GM19463 (cell line): Measurements from ENCODE around the gene PRCC.
"Not testable (repeated sequence)": the region's sequence is repeated elsewhere in the genome, so short reads cannot be mapped to it uniquely, and the experiment has no call there.

Experiments
- ATAC-seq: cut with Tn5 transposase; IDR thresholded peaks from one replicate; pipeline ENCODE4 v1.9.1; 2021; ENCODE audit warnings: mild to moderate bottlenecking, moderate library complexity; ENCODE audit not compliant: unreplicated experiment

PRCC gene

GRCh38 chr1:156744344-156744743, 23.0 kb upstream of the PRCC start:
- no peak for ATAC-seq

GRCh38 chr1:156744786-156745419, 22.4 kb upstream of the PRCC start:
- ATAC-seq: no peak

GRCh38 chr1:156745881-156746280, 21.5 kb upstream of the PRCC start:
- no peak for ATAC-seq

- ATAC-seq: no peak
Observed at GRCh38 chr1:156746406-156746727, 21.0 kb upstream of the PRCC start.

GRCh38 chr1:156746728-156747631, 20.4 kb upstream of the PRCC start:
- no peak for ATAC-seq

GRCh38 chr1:156747742-156748669, 19.3 kb upstream of the PRCC start:
- ATAC-seq: no peak

- ATAC-seq: no peak
Observed at GRCh38 chr1:156748670-156749418, 18.5 kb upstream of the PRCC start.

- no peak for ATAC-seq
Observed at GRCh38 chr1:156749419-156750118, 17.8 kb upstream of the PRCC start.

GRCh38 chr1:156750191-156750672, 17.1 kb upstream of the PRCC start:
- no peak for ATAC-seq

- ATAC-seq: peak; percentile 10
Observed at GRCh38 chr1:156750711-156751450, 16.5 kb upstream of the PRCC start.

- ATAC-seq: no peak
Observed at GRCh38 chr1:156751451-156751756, 15.9 kb upstream of the PRCC start, which contains the start of gene HDGF. Gene HDGF, minus strand, starts transcription at chr1:156751675. Its CDS starts 246 bp downstream, at chr1:156751429.

GRCh38 chr1:156751757-156752481, 15.4 kb upstream of the PRCC start:
- peak; percentile 71 for ATAC-seq

GRCh38 chr1:156752843-156753482, 14.4 kb upstream of the PRCC start:
- ATAC-seq: no peak

GRCh38 chr1:156754219-156754618, 13.1 kb upstream of the PRCC start:
- no peak for ATAC-seq

- ATAC-seq: no peak
Observed at GRCh38 chr1:156755527-156755950, 11.8 kb upstream of the PRCC start.

- ATAC-seq: no peak
Observed at GRCh38 chr1:156756355-156756754, 11.0 kb upstream of the PRCC start.

GRCh38 chr1:156757572-156758253, 9.6 kb upstream of the PRCC start:
- not testable (repeated sequence) for ATAC-seq
